Skeletal muscle tissue (tissue), 4 donors: ENCODE data around the gene RPL3. TPM values are rescaled to one million over a fixed set of nuclear protein-coding genes. Genes with fewer than 3 reads are reported as not detected.

ENCODE experiments used
- H3K27ac ChIP-seq: one replicate; pipeline ENCODE4 v1.7.0; 2013; ENCODE audit warnings: mild to moderate bottlenecking, low read depth, low read length, inconsistent platforms
- H3K27me3 ChIP-seq, 3 donors: one replicate each; pipeline ENCODE4 v1.7.0; 2013; ENCODE audit warnings: low read length in 3 of 3; ENCODE audit not compliant: control insufficient read depth in 3 of 3, insufficient read depth in 3 of 3
- H3K36me3 ChIP-seq, 3 donors: one replicate each; pipeline ENCODE4 v1.7.0; 2013; ENCODE audit warnings: low read length in 3 of 3; ENCODE audit not compliant: control insufficient read depth in 3 of 3, insufficient read depth in 3 of 3
- H3K4me1 ChIP-seq, 3 donors: one replicate each; pipeline ENCODE4 v1.7.0; 2013; ENCODE audit warnings: low read length in 3 of 3, mild to moderate bottlenecking in 3 of 3; ENCODE audit not compliant: control insufficient read depth in 3 of 3, insufficient read depth in 3 of 3
- H3K4me3 ChIP-seq, 3 donors: one replicate each; pipeline ENCODE4 v1.7.0; 2013; ENCODE audit warnings: low read length in 3 of 3
- H3K9ac ChIP-seq, 3 donors: one replicate each; pipeline ENCODE4 v1.7.0; 2013; ENCODE audit warnings: low read length in 3 of 3, mild to moderate bottlenecking in 3 of 3, moderate library complexity in 2 of 3, low read depth in 1 of 3
- H3K9me3 ChIP-seq, 3 donors: one replicate each; pipeline ENCODE4 v1.7.0; 2013; ENCODE audit warnings: low read length in 3 of 3; ENCODE audit not compliant: control insufficient read depth in 3 of 3
- total RNA-seq: library from RNA; depleted of rRNA; stranded (reverse); fragments of >200 nt; gene quantifications from one replicate; pipeline ENCODE4 v1.2.3, GENCODE V29; 2014
- donor health status: Osteomylitis.

Gene RPL3
- total RNA-seq, 1 donor from 2014 or later, result 2,602 TPM

- Histone ChIP-seq H3K4me1 (peaks cover 50 to 53% (median 53%) of the 10 kb centered on the region in 3 donors), H3K4me3 (peak overlapping the region; percentile 82 to 98 (median 91)), H3K9ac (peak overlapping the region; percentile 95 to 96 (median 95)), H3K27me3 (no peaks in the 10 kb centered on the region), H3K36me3 (peaks cover 37 to 45% (median 43%) of the 10 kb centered on the region in 3 donors), H3K27ac (peak overlapping the region; percentile 93), H3K9me3 (no peaks in the 10 kb centered on the region)
Observed at GRCh38 chr22:39318507-39319283, 728 bp downstream of the RPL3 start.

- Histone ChIP-seq H3K4me1 (peaks cover 55 to 61% (median 55%) of the 10 kb centered on the region in 3 donors), H3K9ac (peak overlapping the region; percentile 95 to 96 (median 95)), H3K27ac (peak overlapping the region; percentile 93)
Observed at GRCh38 chr22:39317775-39318506, 1.5 kb downstream of the RPL3 start.

GRCh38 chr22:39317084-39317774 is 2.2 kb downstream of the RPL3 start:
- Histone ChIP-seq H3K4me3 (peak overlapping the region in 2 of 3 donors; percentile 91 to 98), H3K9ac (peak overlapping the region; percentile 95 to 96 (median 95)), H3K27me3 (no peaks in the 10 kb centered on the region), H3K4me1 (peaks cover 55 to 61% (median 55%) of the 10 kb centered on the region in 3 donors), H3K9me3 (no peaks in the 10 kb centered on the region), H3K27ac (peak overlapping the region; percentile 93), H3K36me3 (peaks cover 52 to 59% (median 56%) of the 10 kb centered on the region in 3 donors)

More at GRCh38 chr22:39317775-39318506, 1.5 kb downstream of the RPL3 start:
- H3K27me3 ChIP-seq, result no peaks in the 10 kb centered on the region
- no peaks in the 10 kb centered on the region for H3K9me3 ChIP-seq
- peak overlapping the region; percentile 82 to 98 (median 91) for H3K4me3 ChIP-seq
- peaks cover 45 to 52% (median 49%) of the 10 kb centered on the region in 3 donors for H3K36me3 ChIP-seq

GRCh38 chr22:39316440-39317083 is 2.9 kb downstream of the RPL3 start:
- no peaks in the 10 kb centered on the region for H3K27me3 ChIP-seq
- peaks cover 55 to 64% (median 55%) of the 10 kb centered on the region in 3 donors for H3K4me1 ChIP-seq
- peak overlapping the region; percentile 93 for H3K27ac ChIP-seq
- H3K36me3 ChIP-seq, result peaks cover 59 to 66% (median 63%) of the 10 kb centered on the region in 3 donors
- H3K9me3 ChIP-seq, result no peaks in the 10 kb centered on the region
- H3K9ac ChIP-seq, result peak overlapping the region; percentile 35 to 95 (median 52)
- H3K4me3 ChIP-seq, result peak overlapping the region in 1 of 3 donors; percentile 30

GRCh38 chr22:39315389-39315788 is 4.0 kb downstream of the RPL3 start:
- Histone ChIP-seq H3K4me1 (peaks cover 60 to 71% (median 61%) of the 10 kb centered on the region in 3 donors), H3K9me3 (no peaks in the 10 kb centered on the region), H3K36me3 (peaks cover 62 to 68% (median 64%) of the 10 kb centered on the region in 3 donors), H3K27me3 (no peaks in the 10 kb centered on the region), H3K4me3 (no peak overlapping the region), H3K9ac (peak overlapping the region; percentile 16 to 76 (median 28)), H3K27ac (peak overlapping the region; percentile 26)

GRCh38 chr22:39314251-39314971 is 5.0 kb downstream of the RPL3 start:
- H3K9ac ChIP-seq, result peak overlapping the region in 2 of 3 donors; percentile 16 to 76
- peak overlapping the region in 1 of 3 donors; percentile 49 for H3K4me3 ChIP-seq
- no peaks in the 10 kb centered on the region for H3K27me3 ChIP-seq
- no peaks in the 10 kb centered on the region for H3K9me3 ChIP-seq
- H3K4me1 ChIP-seq, result peaks cover 61 to 71% (median 61%) of the 10 kb centered on the region in 3 donors
- no peak overlapping the region for H3K27ac ChIP-seq
- peaks cover 64 to 68% (median 65%) of the 10 kb centered on the region in 3 donors for H3K36me3 ChIP-seq

GRCh38 chr22:39313258-39314001 is 6.0 kb downstream of the RPL3 start:
- peak overlapping the region in 1 of 3 donors; percentile 76 for H3K9ac ChIP-seq
- peaks cover 64 to 75% (median 66%) of the 10 kb centered on the region in 3 donors for H3K4me1 ChIP-seq
- no peaks in the 10 kb centered on the region for H3K27me3 ChIP-seq
- peak overlapping the region in 1 of 3 donors; percentile 54 for H3K4me3 ChIP-seq
- H3K36me3 ChIP-seq, result peaks cover 64 to 67% (median 65%) of the 10 kb centered on the region in 3 donors
- H3K27ac ChIP-seq, result no peak overlapping the region
- no peaks in the 10 kb centered on the region for H3K9me3 ChIP-seq

- Histone ChIP-seq H3K27me3 (no peaks in the 10 kb centered on the region), H3K4me1 (peaks cover 57 to 68% (median 58%) of the 10 kb centered on the region in 3 donors), H3K9ac (peak overlapping the region in 1 of 3 donors; percentile 45), H3K9me3 (no peaks in the 10 kb centered on the region), H3K4me3 (no peak overlapping the region), H3K27ac (no peak overlapping the region), H3K36me3 (peaks cover 56 to 58% (median 57%) of the 10 kb centered on the region in 3 donors)
Observed at GRCh38 chr22:39312410-39312809, 7.0 kb downstream of the RPL3 start.
